Body of pancreas (tissue), 4 donors: Measurements from ENCODE around the gene LARP4B. TPM values are rescaled to one million over a fixed set of nuclear protein-coding genes. Genes with fewer than 3 reads are reported as not detected.

ENCODE experiments used
- ATAC-seq: fragments of 150-250 bp; one replicate; pipeline ENCODE4 v1.9.1; 2016
- DNase-seq, 4 donors: peaks; one replicate each; pipeline ENCODE4 v3.0.0-alpha.2; 2019
- H3K27ac ChIP-seq, 4 donors: fragments of 200-600 bp; sonication (generic); 1 replicate in 3 of 4; 2 replicates in 1 of 4; pipeline versions ENCODE4 v1.5.1 to v1.6.1; 2016 to 2019; ENCODE audit warnings: mild to moderate bottlenecking in 1 of 4, mixed read lengths in 1 of 4, moderate library complexity in 1 of 4
- H3K27me3 ChIP-seq, 2 donors: fragments of 200-600 bp; sonication (generic); one replicate each; pipeline ENCODE4 v1.6.0; 2016; ENCODE audit warnings: mild to moderate bottlenecking in 1 of 2
- H3K36me3 ChIP-seq, 2 donors: fragments of 200-600 bp; sonication (generic); replicated peaks in 1 of 2; 2 replicates each; pipeline ENCODE4 v1.5.1; 2016; ENCODE audit warnings: low read depth in 2 of 2; ENCODE audit not compliant: insufficient read depth in 1 of 2
- H3K4me1 ChIP-seq: fragments of 200-600 bp; sonication (generic); one replicate; pipeline ENCODE4 v1.6.0; 2016
- H3K4me3 ChIP-seq, 2 donors: fragments of 200-600 bp; sonication (generic); 1 replicate in 1 of 2; 2 replicates in 1 of 2; pipeline ENCODE4 v1.5.1; 2016 to 2019
- H3K9me3 ChIP-seq, 3 donors: fragments of 200-600 bp; sonication (generic); 1 replicate in 2 of 3; 2 replicates in 1 of 3; pipeline ENCODE4 v1.5.1; 2016
- CTCF ChIP-seq, 7 experiments: fragments of 450-650 bp in 4 of 7; fragments of 200-600 bp in 3 of 7; sonication (generic) in 3 of 7; IDR thresholded peaks; one replicate each; pipeline ENCODE4 v1.5.1; 2016 to 2019; ENCODE audit warnings: antibody characterized with exemption in 7 of 7
- POLR2A ChIP-seq, 3 donors: fragments of 450-650 bp; IDR thresholded peaks; one replicate each; pipeline ENCODE4 v1.6.1; 2016; ENCODE audit warnings: antibody characterized with exemption in 3 of 3, mild to moderate bottlenecking in 2 of 3
- WGBS, 2 donors: methylation state at CpG; one replicate each; pipeline ENCODE4 v1.1.5; 2017; 5-methylcytosine and 5-hydroxymethylcytosine counted together
- intact Hi-C: fragments of 100-400 bp; cut with DNase I; formaldehyde crosslinking; loops from one replicate; pipeline ENCODE4 v1.15.1; 2023
- total RNA-seq, 2 donors: library from RNA; depleted of rRNA; stranded (reverse); fragments of >200 nt; gene quantifications; one replicate each; pipeline ENCODE4 v1.1.0, GENCODE V29; 2016

The LARP4B gene
- total RNA-seq, 2 donors from 2014 or later: 41.0 to 61.6 TPM

GRCh38 chr10:803041-803741 lies 128.3 kb downstream of the LARP4B start:
- intact Hi-C loops: no loop called here
- 83 to 90% methylated on average over 9 to 25 of the region's 25 CpGs for WGBS, 2 donors
- no peak for TF ChIP-seq POLR2A (IDR thresholded peaks at IDR 0.05)
- TF ChIP-seq CTCF (IDR thresholded peaks at IDR 0.05): no peak
- no peaks in the 10 kb centered on the region for H3K9me3 ChIP-seq
- peaks cover 0 to 12% of the 10 kb centered on the region in 2 donors for H3K36me3 ChIP-seq
- no peak overlapping the region for H3K27ac ChIP-seq
- H3K4me3 ChIP-seq: no peak overlapping the region
- DNase-seq (no peak), ATAC-seq (no peak)
- no peaks in the 10 kb centered on the region for H3K27me3 ChIP-seq
- no peaks in the 10 kb centered on the region for H3K4me1 ChIP-seq

GRCh38 chr10:802506-802905 lies 129.0 kb downstream of the LARP4B start:
- Histone ChIP-seq H3K9me3 (no peaks in the 10 kb centered on the region), H3K27me3 (no peaks in the 10 kb centered on the region), H3K4me3 (no peak overlapping the region), H3K27ac (no peak overlapping the region), H3K36me3 (peaks cover 0 to 9% of the 10 kb centered on the region in 2 donors), H3K4me1 (no peaks in the 10 kb centered on the region)
- intact Hi-C loops: no loop called here
- WGBS, 2 donors: 85% methylated on average over 4 to 9 of the region's 9 CpGs
- TF ChIP-seq CTCF (IDR thresholded peaks at IDR 0.05) (no peak), POLR2A (IDR thresholded peaks at IDR 0.05) (no peak)
- ATAC-seq (no peak), DNase-seq (no peak)

- Histone ChIP-seq H3K36me3 (no peaks in the 10 kb centered on the region), H3K9me3 (no peaks in the 10 kb centered on the region), H3K4me3 (no peak overlapping the region), H3K27ac (no peak overlapping the region), H3K27me3 (no peaks in the 10 kb centered on the region), H3K4me1 (no peaks in the 10 kb centered on the region)
- WGBS, 2 donors: 100% methylated on average over 1 of the region's 1 CpG
- TF ChIP-seq CTCF (IDR thresholded peaks at IDR 0.05) (no peak), POLR2A (IDR thresholded peaks at IDR 0.05) (no peak)
- intact Hi-C loops: no loop called here
- no peak for DNase-seq
- no peak for ATAC-seq
These were observed 134.3 kb downstream of the LARP4B start for GRCh38 chr10:797179-797578.

GRCh38 chr10:796233-796632 lies 135.3 kb downstream of the LARP4B start:
- no peaks in the 10 kb centered on the region for H3K27me3 ChIP-seq
- intact Hi-C loops: no loop called here
- no peak for ATAC-seq
- no peak overlapping the region for H3K4me3 ChIP-seq
- no peaks in the 10 kb centered on the region for H3K9me3 ChIP-seq
- 71 to 72% methylated on average over 4 of the region's 4 CpGs for WGBS, 2 donors
- no peak overlapping the region for H3K27ac ChIP-seq
- no peaks in the 10 kb centered on the region for H3K4me1 ChIP-seq
- no peaks in the 10 kb centered on the region for H3K36me3 ChIP-seq
- no peak for DNase-seq
- TF ChIP-seq POLR2A (IDR thresholded peaks at IDR 0.05): no peak
- no peak for TF ChIP-seq CTCF (IDR thresholded peaks at IDR 0.05)
